GM18508 (cell line): ENCODE measurements around the gene TMPRSS3.

Source experiments
- ATAC-seq: cut with Tn5 transposase; IDR thresholded peaks from one replicate; pipeline ENCODE4 v1.9.1; 2021; ENCODE audit warnings: moderate number of reproducible peaks; ENCODE audit not compliant: insufficient read depth, unreplicated experiment

Gene TMPRSS3

GRCh38 chr21:42395905-42396651, at the start of gene TMPRSS3:
TSS of gene TMPRSS3 (minus strand) at chr21:42396052. CDS start at chr21:42395417, 635 bp downstream.
- no peak for ATAC-seq

GRCh38 chr21:42445311-42445710, 49.5 kb upstream of the TMPRSS3 start:
- ATAC-seq: no peak

DNA sequence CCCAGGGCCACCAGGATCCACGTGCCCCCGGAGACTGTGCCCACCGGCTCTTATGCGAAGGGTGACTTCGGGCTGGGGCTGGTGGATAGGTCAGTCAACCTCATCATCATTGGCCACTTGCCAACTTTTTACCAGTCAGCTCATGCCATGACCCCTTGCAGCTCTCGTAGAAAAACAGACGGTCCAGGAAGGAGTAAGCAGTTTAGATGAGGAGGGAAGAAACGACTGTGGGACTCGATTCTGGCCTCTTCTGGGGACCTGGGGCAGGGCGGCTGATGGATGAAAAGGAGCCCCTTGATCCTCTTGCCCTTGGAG, 48.9 kb upstream of the TMPRSS3 start:
- ATAC-seq: no peak

- ATAC-seq: no peak
Measured at GRCh38 chr21:42443876-42444744, 48.3 kb upstream of the TMPRSS3 start.

DNA sequence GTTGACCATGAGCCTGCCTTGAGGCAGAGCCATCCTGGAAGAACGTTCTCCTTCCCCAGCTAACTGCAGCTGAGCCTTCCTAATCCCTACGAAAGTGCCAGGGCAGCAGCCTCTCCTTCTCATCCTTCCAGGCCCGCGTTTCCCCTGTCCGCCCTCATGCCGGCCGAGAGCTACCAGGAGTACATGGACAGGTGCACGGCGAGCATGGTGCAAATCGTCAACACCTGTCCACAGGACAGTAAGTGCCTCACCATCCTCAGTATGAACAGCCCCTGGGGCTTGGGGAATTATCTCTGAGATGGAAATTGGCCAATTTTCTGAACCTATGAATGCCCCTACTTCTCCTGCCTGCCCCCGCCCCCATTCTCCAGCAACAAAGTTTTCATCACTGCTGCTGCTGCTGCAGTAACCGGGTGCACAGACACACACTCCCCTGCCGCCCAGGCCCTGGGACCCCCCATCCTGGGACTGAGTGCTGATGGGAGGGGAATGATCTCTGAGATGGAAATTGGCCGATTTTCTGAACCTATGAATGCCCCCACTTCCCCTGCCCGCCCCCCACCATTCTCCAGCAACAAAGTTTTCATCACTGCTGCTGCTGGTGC, 47.4 kb upstream of the TMPRSS3 start:
- no peak for ATAC-seq

DNA sequence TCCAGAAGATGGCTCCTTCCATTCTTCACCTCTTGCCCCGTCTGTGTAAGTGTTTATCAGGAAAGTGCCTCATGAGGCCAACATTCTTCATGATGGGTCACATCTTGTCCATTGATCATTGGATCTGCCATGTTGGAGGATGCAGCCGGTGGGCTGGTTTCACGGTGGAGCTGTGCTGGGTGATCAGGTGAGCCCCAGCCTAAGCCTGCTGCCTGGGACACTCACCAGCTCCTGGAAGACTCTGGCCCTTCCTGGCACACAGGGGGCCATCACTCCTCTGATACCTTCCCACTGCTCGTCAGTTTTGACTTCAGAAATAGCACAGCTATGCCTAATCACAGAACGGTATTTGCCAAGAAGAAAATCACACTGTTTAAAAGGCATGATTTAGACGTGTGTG, 46.1 kb upstream of the TMPRSS3 start:
- ATAC-seq: no peak

DNA sequence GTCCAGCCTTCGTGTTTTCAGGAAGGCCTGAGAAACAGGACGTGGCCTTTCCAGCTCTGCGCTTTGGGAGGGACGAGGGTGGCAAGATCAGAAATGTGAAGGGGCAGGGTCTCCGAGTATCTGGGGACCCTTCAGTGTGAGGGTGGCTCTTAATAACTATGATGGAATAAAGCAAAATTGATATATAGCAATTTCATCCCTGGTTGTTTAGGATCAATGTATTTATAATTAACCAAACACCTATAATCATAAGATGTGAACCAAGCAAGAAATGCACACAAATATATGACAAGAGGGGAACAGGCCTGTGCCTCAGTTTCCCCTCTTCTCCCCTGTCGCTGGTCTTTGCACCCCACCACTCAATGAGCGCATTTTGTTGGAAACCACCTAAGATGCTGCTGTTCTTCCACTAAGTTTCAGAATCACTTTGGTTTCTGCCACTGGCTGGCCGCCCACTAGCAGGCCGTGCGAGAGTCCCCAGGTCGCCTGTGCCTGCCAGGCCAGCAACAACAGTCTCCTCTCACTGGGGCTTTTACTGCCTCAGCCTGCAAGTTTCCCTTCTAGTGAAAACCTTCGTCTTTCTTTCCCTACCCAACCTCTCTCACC, 44.4 kb upstream of the TMPRSS3 start:
- ATAC-seq: no peak

DNA sequence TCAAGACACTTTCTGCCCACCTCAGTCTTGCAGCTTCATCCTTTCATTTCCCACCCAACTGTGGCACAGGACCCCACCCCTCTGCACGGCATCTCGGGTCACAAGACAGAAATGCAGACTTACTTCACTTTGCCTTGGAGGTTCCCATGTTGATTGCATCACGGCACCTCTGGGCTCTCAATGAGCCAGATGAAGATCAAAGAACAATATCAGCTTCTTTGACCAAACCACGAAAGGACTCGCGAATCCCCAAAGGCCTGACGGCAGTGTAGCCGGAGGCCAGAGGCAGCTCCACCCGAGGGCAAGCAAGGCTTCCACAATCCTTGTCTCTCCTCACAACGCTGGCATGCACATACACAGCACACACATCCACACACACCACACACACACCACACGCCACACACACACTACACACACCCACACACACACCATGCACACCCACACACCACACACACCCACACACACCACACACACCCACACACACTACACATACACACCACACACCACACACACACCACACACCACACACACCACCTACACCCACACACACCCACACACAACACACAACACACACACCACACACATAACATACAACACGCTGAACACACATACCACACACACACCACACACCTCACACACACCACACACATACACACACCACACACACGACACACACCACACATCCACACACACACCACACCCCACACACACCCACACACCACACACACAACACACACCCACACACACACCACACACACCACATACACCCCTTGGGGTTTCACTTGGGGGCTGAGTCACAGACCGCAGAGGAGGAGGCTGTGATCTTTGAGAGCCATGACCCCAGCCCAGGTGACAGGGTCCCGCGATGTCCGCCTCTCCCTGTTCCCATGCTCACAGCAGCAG, 43.7 kb upstream of the TMPRSS3 start:
- no peak for ATAC-seq

DNA sequence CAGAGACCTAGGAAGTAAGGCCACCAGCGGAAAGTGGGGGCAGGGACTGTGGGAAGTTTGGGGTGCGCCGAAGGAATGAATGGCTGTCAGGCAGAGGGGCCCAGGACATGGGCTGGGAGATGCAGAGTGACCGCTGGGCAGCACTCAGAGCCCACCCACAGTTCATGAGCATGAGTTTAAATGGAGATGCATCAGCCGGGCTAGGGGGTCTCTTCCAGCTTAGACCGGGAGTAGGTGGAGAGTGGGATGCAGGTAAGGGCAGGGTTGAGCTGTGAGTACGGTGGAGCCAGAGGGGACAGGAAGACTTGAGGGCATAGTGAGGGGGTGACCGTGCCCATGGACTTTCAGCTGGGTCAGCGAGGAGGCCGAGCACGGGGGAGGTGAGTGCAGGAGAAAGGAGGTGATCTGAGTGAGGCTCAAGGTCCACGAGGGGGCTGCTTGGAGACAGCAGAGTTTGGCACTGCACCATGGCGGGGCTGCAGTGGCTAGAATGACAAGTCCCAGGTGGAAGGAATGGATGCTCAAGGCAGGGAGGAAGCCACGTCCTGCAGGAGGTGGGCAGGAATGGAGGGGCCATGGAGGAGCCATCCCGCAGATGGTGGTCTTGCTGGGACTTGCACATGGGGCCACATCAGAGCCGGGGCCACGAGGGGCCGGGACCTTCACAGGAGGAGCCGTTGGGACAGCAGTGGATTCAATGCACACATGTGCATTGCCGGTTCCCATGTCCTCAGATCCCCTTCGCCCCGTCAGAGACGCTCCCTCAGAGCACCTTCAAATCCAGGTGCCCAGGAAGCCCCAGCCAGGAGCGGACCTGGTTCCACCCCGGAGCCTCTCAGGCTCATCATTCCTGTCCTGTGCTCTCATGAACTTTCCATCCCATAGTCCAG, 42.7 kb upstream of the TMPRSS3 start:
- no peak for ATAC-seq

- ATAC-seq: no peak
Measured at GRCh38 chr21:42437786-42438185, 41.9 kb upstream of the TMPRSS3 start.

- ATAC-seq: no peak
Measured at GRCh38 chr21:42436914-42437313, 41.1 kb upstream of the TMPRSS3 start.

DNA sequence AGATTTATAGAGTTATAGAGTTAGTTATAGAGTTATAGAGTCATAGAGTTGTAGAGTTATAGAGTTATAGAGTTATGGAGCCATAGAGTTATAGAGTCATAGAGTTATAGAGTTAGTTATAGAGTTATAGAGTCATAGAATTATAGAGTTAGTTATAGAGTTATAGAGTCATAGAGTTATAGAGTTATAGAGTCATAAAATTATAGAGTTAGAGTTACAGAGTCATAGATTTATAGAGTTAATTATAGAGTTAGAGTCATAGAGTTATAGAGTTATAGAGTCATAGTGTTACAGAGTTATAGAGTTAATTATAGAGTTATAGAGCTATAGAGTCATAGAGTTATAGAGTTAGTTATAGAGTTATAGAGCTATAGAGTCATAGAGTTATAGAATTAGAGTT, 40.0 kb upstream of the TMPRSS3 start:
- no peak for ATAC-seq

DNA sequence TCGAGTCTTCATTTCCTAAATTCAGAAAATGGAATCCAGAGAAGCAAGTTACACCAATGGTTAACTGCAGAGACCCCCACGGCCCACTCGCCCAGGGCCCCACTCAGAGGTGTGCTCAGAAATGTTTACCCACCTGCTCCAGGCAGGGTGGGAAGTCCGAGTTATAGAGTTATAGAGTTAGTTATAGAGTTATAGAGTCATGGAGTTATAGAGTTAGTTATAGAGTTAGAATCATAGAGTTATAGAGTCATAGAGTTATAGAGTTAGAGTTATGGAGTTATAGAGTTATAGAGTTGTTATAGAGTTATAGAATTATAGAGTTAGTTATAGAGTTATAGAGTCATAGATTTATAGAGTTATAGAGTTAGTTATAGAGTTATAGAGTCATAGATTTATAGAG, 39.5 kb upstream of the TMPRSS3 start:
- ATAC-seq: no peak

DNA sequence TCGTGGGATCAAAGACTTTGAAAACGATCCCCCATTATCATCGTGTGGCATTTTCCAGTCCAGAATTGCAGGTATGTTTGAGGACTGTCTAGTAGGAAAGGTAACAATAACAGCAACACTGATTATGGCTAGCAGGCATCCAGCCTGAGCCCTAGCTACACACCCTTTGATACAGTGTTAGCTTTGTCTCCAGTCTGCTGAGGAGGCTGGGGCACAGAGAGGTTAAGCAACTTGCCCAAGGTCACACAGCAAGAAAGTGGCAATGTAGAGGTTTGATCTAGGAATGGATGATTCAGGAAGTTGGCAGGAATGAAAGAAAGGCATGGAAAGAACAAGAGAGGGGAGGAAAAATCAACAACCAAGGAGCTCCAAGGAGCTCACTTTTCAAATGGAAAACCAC, 39.0 kb upstream of the TMPRSS3 start:
- ATAC-seq: no peak

- no peak for ATAC-seq
Measured at GRCh38 chr21:42433946-42434551, 38.2 kb upstream of the TMPRSS3 start.

- ATAC-seq: no peak
Measured at GRCh38 chr21:42432695-42433094, 36.8 kb upstream of the TMPRSS3 start.

DNA sequence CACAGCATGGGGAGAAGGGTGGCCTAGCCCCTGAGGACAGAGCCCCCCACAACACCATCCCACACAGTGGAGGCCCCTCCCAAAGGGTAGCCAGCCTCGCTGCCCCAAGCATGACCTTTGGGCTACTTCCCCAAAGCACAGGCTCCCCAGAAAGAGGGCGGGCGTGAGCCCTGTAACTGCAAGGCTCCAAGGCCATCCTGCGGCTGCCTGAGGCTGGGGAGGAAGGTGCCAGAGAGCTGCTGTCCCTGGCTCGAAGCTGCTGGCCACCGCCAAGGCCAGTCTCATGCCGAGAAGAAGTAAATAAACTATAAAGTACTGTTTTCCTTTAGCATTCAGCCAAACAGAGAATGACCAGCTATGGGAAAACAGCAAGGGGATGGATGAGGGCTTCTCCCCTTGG, 35.3 kb upstream of the TMPRSS3 start:
- no peak for ATAC-seq

GRCh38 chr21:42430521-42430920, 34.7 kb upstream of the TMPRSS3 start:
- no peak for ATAC-seq

DNA sequence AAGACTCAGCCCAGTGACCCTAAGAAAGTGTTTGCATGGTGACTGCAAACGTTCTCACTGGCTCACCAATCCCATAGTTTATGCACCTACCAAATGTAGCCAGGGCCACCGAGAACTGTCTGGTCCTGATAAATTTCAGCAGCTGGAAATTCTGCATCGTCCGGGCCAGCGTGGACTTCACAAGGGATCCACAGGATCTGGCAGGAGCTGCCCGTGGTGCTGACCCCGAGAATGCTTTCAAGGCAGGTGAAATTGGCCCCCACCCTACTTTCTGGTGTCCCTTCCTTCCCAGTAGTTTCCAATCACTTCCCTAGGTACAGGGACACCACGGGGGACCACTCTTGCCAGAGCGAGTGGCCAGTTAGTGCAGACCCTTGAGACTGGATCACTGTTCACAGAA, 34.0 kb upstream of the TMPRSS3 start:
- ATAC-seq: no peak
